Lung (tissue), 12 donors: ENCODE measurements around the gene MAIP1. TPM values are rescaled to one million over a fixed set of nuclear protein-coding genes. Genes with fewer than 3 reads are reported as not detected.

ENCODE experiments used
- ATAC-seq: fragments of 200-7000 bp; cut with Tn5 transposase; one replicate; pipeline ENCODE4 v1.9.1; 2020; ENCODE audit warnings: moderate number of reproducible peaks; ENCODE audit not compliant: insufficient read depth, low FRiP score
- DNase-seq, 3 donors: peaks; one replicate each; pipeline ENCODE4 v3.0.0-alpha.2; 2013 to 2017
- H3K27ac ChIP-seq, 2 donors: one replicate each; pipeline ENCODE4 v1.5.1; 2013; ENCODE audit warnings: mild to moderate bottlenecking in 2 of 2, moderate library complexity in 2 of 2, control low read depth in 1 of 2, inconsistent platforms in 1 of 2, low read depth in 1 of 2, low read length in 1 of 2
- H3K27me3 ChIP-seq, 3 donors: one replicate each; pipeline ENCODE4 v1.5.1; 2013; ENCODE audit warnings: low read length in 2 of 3; ENCODE audit not compliant: control insufficient read depth in 3 of 3, insufficient read depth in 3 of 3
- H3K36me3 ChIP-seq, 4 donors: one replicate each; pipeline ENCODE4 v1.5.1; 2013; ENCODE audit warnings: low read length in 4 of 4, mild to moderate bottlenecking in 1 of 4, moderate library complexity in 1 of 4; ENCODE audit not compliant: control insufficient read depth in 4 of 4, insufficient read depth in 4 of 4
- H3K4me1 ChIP-seq, 5 donors: one replicate each; pipeline ENCODE4 v1.5.1; 2013; ENCODE audit warnings: low read length in 5 of 5, mild to moderate bottlenecking in 2 of 5, moderate library complexity in 1 of 5; ENCODE audit not compliant: control insufficient read depth in 5 of 5, insufficient read depth in 5 of 5
- H3K4me3 ChIP-seq: one replicate; pipeline ENCODE4 v1.5.1; 2013; ENCODE audit warnings: mild to moderate bottlenecking, control low read depth, moderate library complexity
- H3K9ac ChIP-seq, 2 donors: one replicate each; pipeline ENCODE4 v1.5.1; 2013; ENCODE audit warnings: low read length in 2 of 2, control low read depth in 1 of 2; ENCODE audit not compliant: insufficient read depth in 1 of 2
- H3K9me3 ChIP-seq, 4 donors: one replicate each; pipeline ENCODE4 v1.5.1; 2013; ENCODE audit warnings: low read length in 3 of 4, mild to moderate bottlenecking in 1 of 4, moderate library complexity in 1 of 4; ENCODE audit not compliant: control insufficient read depth in 4 of 4, insufficient read depth in 3 of 4
- CTCF ChIP-seq: IDR thresholded peaks from 2 replicates; pipeline ENCODE4 v1.5.1; 2012; ENCODE audit warnings: mild to moderate bottlenecking; ENCODE audit errors: control extremely low read depth, extremely low read depth
- WGBS, 2 donors: extraction: QIAGEN DNeasy Blood & Tissue Kit; methylation state at CpG; one replicate each; pipeline ENCODE4 v1.1.7; 2013; 5-methylcytosine and 5-hydroxymethylcytosine counted together
- polyA plus RNA-seq, 2 donors: library from polyadenylated mRNA; stranded (reverse); fragments of 200-250 nt; gene quantifications; one replicate each; pipeline ENCODE4 v1.2.1, GENCODE V29; 2013
- total RNA-seq, 2 donors: library from RNA; depleted of rRNA in 1 of 2; stranded (reverse); fragments of >200 nt in 1 of 2; gene quantifications; one replicate each; pipeline ENCODE4 v1.2.1, GENCODE V29; 2014 to 2021
- donor health status: control.
- donor health status: control.
- donor health status: Bipolar disorder and iron deficiency.
- donor health status: healthy.
- donor health status: DM: yes; HTN: yes; CAD: no.

Gene MAIP1
- total and polyA plus RNA-seq, 4 donors = 8.2 to 18.3 (median 15.3) TPM

GRCh38 chr2:200000444-200001163 lies 45.2 kb downstream of the MAIP1 start:
- no peak for TF ChIP-seq CTCF
- WGBS, 2 donors = 64 to 78% methylated on average over 2 of the region's 2 CpGs
- ATAC-seq = no peak

DNA sequence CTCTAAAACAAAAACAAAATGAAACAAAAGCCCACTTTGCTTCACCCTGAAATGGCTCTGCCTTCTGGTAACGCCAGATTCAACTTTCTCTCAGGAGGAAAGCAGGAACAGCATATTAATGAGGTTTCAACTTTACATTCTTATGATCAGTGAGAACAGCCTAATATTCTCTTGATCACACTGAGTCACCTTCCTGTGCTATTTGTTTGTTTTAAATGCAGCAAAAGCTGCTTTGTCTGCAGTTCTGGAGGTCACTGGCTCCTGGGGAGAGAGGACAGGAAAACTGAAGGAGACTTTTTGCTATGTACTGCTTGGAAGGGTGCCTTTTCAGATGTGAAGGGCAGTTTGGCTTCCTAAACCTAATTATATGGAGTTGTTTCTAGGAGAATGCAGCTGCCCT lies 48.1 kb downstream of the MAIP1 start:
- H3K4me1 ChIP-seq = no peaks in the 10 kb centered on the region
- TF ChIP-seq CTCF = no peak
- no peaks in the 10 kb centered on the region for H3K27me3 ChIP-seq
- H3K9me3 ChIP-seq = peaks cover 0 to 5% (median 1%) of the 10 kb centered on the region in 4 donors
- no peak overlapping the region for H3K9ac ChIP-seq
- ATAC-seq (no peak), DNase-seq (no peak)
- H3K27ac ChIP-seq = no peak overlapping the region
- H3K4me3 ChIP-seq = no peak overlapping the region
- peaks cover 0 to 4% (median 0%) of the 10 kb centered on the region in 4 donors for H3K36me3 ChIP-seq
- 65 to 79% methylated on average over 1 of the region's 1 CpG for WGBS, 2 donors

More at GRCh38 chr2:200000444-200001163, 45.2 kb downstream of the MAIP1 start:
- no peaks in the 10 kb centered on the region for H3K9me3 ChIP-seq
- DNase-seq = no peak
- H3K36me3 ChIP-seq = peaks cover 0 to 4% (median 0%) of the 10 kb centered on the region in 4 donors
- H3K27me3 ChIP-seq = no peaks in the 10 kb centered on the region
- no peaks in the 10 kb centered on the region for H3K4me1 ChIP-seq
- H3K9ac ChIP-seq = no peak overlapping the region
- no peak overlapping the region for H3K27ac ChIP-seq
- no peak overlapping the region for H3K4me3 ChIP-seq

GRCh38 chr2:200005675-200006074 lies 50.3 kb downstream of the MAIP1 start:
- DNase-seq = no peak
- ATAC-seq = no peak
- no peak overlapping the region for H3K9ac ChIP-seq

More at GRCh38 chr2:200005675-200006074, 50.3 kb downstream of the MAIP1 start:
- no peak for TF ChIP-seq CTCF
- Histone ChIP-seq H3K36me3 (peaks cover 0 to 5% (median 0%) of the 10 kb centered on the region in 4 donors), H3K4me3 (no peak overlapping the region), H3K9me3 (peaks cover 0 to 5% (median 1%) of the 10 kb centered on the region in 4 donors), H3K27me3 (no peaks in the 10 kb centered on the region), H3K27ac (no peak overlapping the region), H3K4me1 (no peaks in the 10 kb centered on the region)
